IMR-90 (cell line): ENCODE measurements around the gene SYNGR1. TPM values are rescaled to one million over a fixed set of nuclear protein-coding genes. Genes with fewer than 3 reads are reported as not detected.

Experiments
- ATAC-seq: fragments of 200-7000 bp; cut with Tn5 transposase; 2 replicates; pipeline ENCODE4 v1.9.1; 2020; ENCODE audit warnings: low read depth, mild to moderate bottlenecking, moderate library complexity
- BruUV-seq: library from RNA; stranded (reverse); fragments of 400-500 nt; replicated peaks from 2 replicates; lab custom pipeline; 2021; lab: Mats Ljungman, UMichigan
- CTCF ChIA-PET: fragments of 300-600 bp; formaldehyde crosslinking; extraction: SDS; loops from one replicate; lab custom pipeline; 2021; ENCODE audit warnings: antibody characterized with exemption; lab: Yijun Ruan, JAX
- POLR2A ChIA-PET: fragments of 300-600 bp; sonication (Branson Sonifier 250); formaldehyde crosslinking; loops from one replicate; lab custom pipeline; 2022; ENCODE audit warnings: antibody characterized with exemption; ENCODE audit not compliant: unreplicated experiment; lab: Charles Lee
- DNase-seq: peaks from one replicate; pipeline ENCODE4 v3.0.0; 2013
- H2AFZ ChIP-seq: replicated peaks from 2 replicates; pipeline ENCODE3; 2013; ENCODE audit warnings: low read length, mild to moderate bottlenecking; ENCODE audit not compliant: poor library complexity
- H2AK5ac ChIP-seq: 2 replicates; pipeline ENCODE4 v1.6.1; 2013; ENCODE audit warnings: low read depth, low read length, inconsistent platforms
- H2AK9ac ChIP-seq: replicated peaks from 2 replicates; pipeline ENCODE3; 2013; ENCODE audit warnings: mild to moderate bottlenecking, low read depth, low read length, moderate library complexity; ENCODE audit not compliant: poor library complexity
- H2BK120ac ChIP-seq: 2 replicates; pipeline ENCODE4 v1.6.1; 2013; ENCODE audit warnings: low read depth, low read length, inconsistent platforms
- H2BK15ac ChIP-seq: 3 replicates; pipeline ENCODE4 v1.6.1; 2013; ENCODE audit warnings: low read depth, low read length, inconsistent platforms
- H2BK20ac ChIP-seq: 2 replicates; pipeline ENCODE4 v1.6.1; 2013; ENCODE audit warnings: low read depth, mild to moderate bottlenecking, inconsistent platforms, low read length, moderate library complexity
- H2BK5ac ChIP-seq: 2 replicates; pipeline ENCODE4 v1.6.1; 2013; ENCODE audit warnings: mild to moderate bottlenecking, low read depth, low read length, inconsistent platforms; ENCODE audit not compliant: poor library complexity, severe bottlenecking
- H3K14ac ChIP-seq: replicated peaks from 2 replicates; pipeline ENCODE4 v1.6.1; 2013; ENCODE audit warnings: low read depth, low read length, inconsistent platforms
- H3K18ac ChIP-seq: 2 replicates; pipeline ENCODE4 v1.6.1; 2013; ENCODE audit warnings: low read depth, low read length, control low read depth
- H3K23ac ChIP-seq: 2 replicates; pipeline ENCODE4 v1.6.1; 2013; ENCODE audit warnings: low read depth, low read length, inconsistent platforms
- H3K27ac ChIP-seq: 2 replicates; pipeline ENCODE4 v1.5.1; 2013; ENCODE audit warnings: mild to moderate bottlenecking, control low read depth, low read length; ENCODE audit not compliant: insufficient read depth
- H3K27me3 ChIP-seq: 2 replicates; pipeline ENCODE4 v1.6.1; 2013; ENCODE audit warnings: low read length; ENCODE audit not compliant: control insufficient read depth, insufficient read depth
- H3K36me3 ChIP-seq: 2 replicates; pipeline ENCODE4 v1.6.1; 2013; ENCODE audit warnings: low read length, mixed read lengths; ENCODE audit not compliant: control insufficient read depth, insufficient read depth
- H3K4ac ChIP-seq: 2 replicates; pipeline ENCODE4 v1.6.1; 2013; ENCODE audit warnings: low read depth, low read length, inconsistent platforms
- H3K4me1 ChIP-seq: 2 replicates; pipeline ENCODE4 v1.6.1; 2013; ENCODE audit warnings: low read length, mixed read lengths; ENCODE audit not compliant: control insufficient read depth, insufficient read depth
- H3K4me2 ChIP-seq: 2 replicates; pipeline ENCODE4 v1.6.1; 2013; ENCODE audit warnings: low read depth, mild to moderate bottlenecking, control low read depth, low read length, moderate library complexity
- H3K4me3 ChIP-seq: 2 replicates; pipeline ENCODE4 v1.5.1; 2013; ENCODE audit warnings: low read depth, mild to moderate bottlenecking, control low read depth, low read length, moderate library complexity; ENCODE audit not compliant: insufficient read depth
- H3K56ac ChIP-seq: 2 replicates; pipeline ENCODE4 v1.6.1; 2013; ENCODE audit warnings: low read length, inconsistent platforms; ENCODE audit not compliant: insufficient read depth; ENCODE audit errors: extremely low read depth
- H3K79me1 ChIP-seq, 2 experiments: 2 replicates each; pipeline ENCODE4 v1.6.1; 2013; ENCODE audit warnings: low read length in 2 of 2, inconsistent platforms in 1 of 2, low read depth in 1 of 2
- H3K9ac ChIP-seq: 2 replicates; pipeline ENCODE4 v1.6.1; 2013; ENCODE audit warnings: low read depth, low read length, control low read depth
- H3K9me1 ChIP-seq: 2 replicates; pipeline ENCODE4 v1.6.1; 2013; ENCODE audit warnings: low read length, inconsistent platforms; ENCODE audit not compliant: insufficient read depth
- H3K9me3 ChIP-seq: 2 replicates; pipeline ENCODE4 v1.6.1; 2013; ENCODE audit warnings: low read length; ENCODE audit not compliant: control insufficient read depth, insufficient read depth
- H4K20me1 ChIP-seq: 2 replicates; pipeline ENCODE4 v1.6.1; 2013; ENCODE audit warnings: low read length, inconsistent platforms; ENCODE audit not compliant: insufficient read depth
- H4K5ac ChIP-seq: 2 replicates; pipeline ENCODE4 v1.6.1; 2013; ENCODE audit warnings: mild to moderate bottlenecking, low read depth, low read length, control low read depth
- H4K8ac ChIP-seq, 2 experiments: 2 replicates each; pipeline ENCODE4 v1.6.1; 2013; ENCODE audit warnings: low read depth in 2 of 2, low read length in 2 of 2, control low read depth in 1 of 2, inconsistent platforms in 1 of 2
- H4K91ac ChIP-seq: 2 replicates; pipeline ENCODE4 v1.6.1; 2013; ENCODE audit warnings: low read depth, low read length, inconsistent platforms; ENCODE audit not compliant: insufficient read depth
- CEBPB ChIP-seq: IDR thresholded peaks from 2 replicates; pipeline ENCODE4 v1.6.1; 2012; ENCODE audit warnings: low read depth, low read length, improper control_type of control experiment
- CHD1 ChIP-seq: IDR thresholded peaks from 2 replicates; pipeline ENCODE4 v1.6.1; 2012; ENCODE audit warnings: low read depth, low read length, improper control_type of control experiment
- CTCF ChIP-seq: conservative IDR thresholded peaks from 2 replicates; pipeline ENCODE4 v1.5.1; 2012; ENCODE audit warnings: mild to moderate bottlenecking, low read depth, low read length, improper control_type of control experiment
- MXI1 ChIP-seq: IDR thresholded peaks from 2 replicates; pipeline ENCODE4 v1.6.1; 2012; ENCODE audit warnings: low read depth, mild to moderate bottlenecking, low read length, moderate library complexity, borderline replicate concordance
- RAD21 ChIP-seq: IDR thresholded peaks from 2 replicates; pipeline ENCODE4 v1.6.1; 2012; ENCODE audit warnings: low read length, improper control_type of control experiment
- RFX5 ChIP-seq: IDR thresholded peaks from 2 replicates; pipeline ENCODE4 v1.8.0; 2012; ENCODE audit warnings: low read depth, mild to moderate bottlenecking, low read length, moderate library complexity
- SMC3 ChIP-seq: fragments of 150-350 bp; IDR thresholded peaks from 2 replicates; pipeline ENCODE4 v1.6.1; 2016; ENCODE audit warnings: low read depth, mild to moderate bottlenecking, antibody characterized with exemption, low read length, moderate library complexity
- whole genome bisulfite sequencing, 2 experiments: methylation state at CpG; one replicate each; pipeline versions ENCODE4 v1.1.5 to v1.1.7; 2013; ENCODE audit warnings: missing lambda C conversion rate in 2 of 2; ENCODE audit not compliant: insufficient read length in 1 of 2; ENCODE audit errors: extremely low coverage in 2 of 2; 5-methylcytosine and 5-hydroxymethylcytosine counted together
- dilution Hi-C: fragments of 300-500 bp; cut with HindIII; formaldehyde crosslinking; loops from one replicate; pipeline ENCODE4 v1.14.3; 2018; ENCODE audit warnings: low sequenced_read_pairs; ENCODE audit not compliant: unreplicated experiment
- in situ Hi-C: fragments of 300-500 bp; cut with MboI; formaldehyde crosslinking; loops from 3 replicates; pipeline ENCODE4 v1.14.3; 2019; ENCODE audit warnings: low sequenced_read_pairs, inconsistent platforms, mixed read lengths
- intact Hi-C: fragments of 100-400 bp; cut with micrococcal nuclease; formaldehyde crosslinking; loops from 2 replicates; pipeline ENCODE4 v1.10.0; 2022
- polyA plus RNA-seq, 3 experiments: library from polyadenylated mRNA; depleted of rRNA; stranded (reverse); fragments of >200 nt; gene quantifications; 2 replicates each; pipeline ENCODE4 v1.2.3, GENCODE V29; 2012; ENCODE audit warnings: low replicate concordance in 1 of 3
- total RNA-seq: library from RNA; depleted of rRNA; stranded (reverse); fragments of >200 nt; gene quantifications from 2 replicates; pipeline ENCODE4 v1.2.3, GENCODE V29; 2012

SYNGR1 gene
- total and polyA plus RNA-seq, 2 of the 4 experiments (the other 2 are of a cell fraction), result 6.3 to 81.5 TPM

- Histone ChIP-seq H3K23ac (no peak overlapping the region), H4K91ac (no peak overlapping the region), H4K5ac (no peak overlapping the region), H3K27ac (no peak overlapping the region), H3K9me1 (peaks cover 4% of the 10 kb centered on the region; the same call in 1 of the 2 replicates), H3K27me3 (no peaks in the 10 kb centered on the region), H3K4me2 (no peak overlapping the region), H4K8ac (no peak overlapping the region), H2BK5ac (no peak overlapping the region), H2AFZ (no peak overlapping the region), H3K36me3 (peaks cover 14% of the 10 kb centered on the region), H2AK9ac (no peak overlapping the region), H2AK5ac (no peak overlapping the region), H4K20me1 (peaks cover 4% of the 10 kb centered on the region; the same call in 1 of the 2 replicates), H3K18ac (no peak overlapping the region), H3K9me3 (no peaks in the 10 kb centered on the region), H3K79me1 (no peaks in the 10 kb centered on the region; a peak in 1 of 4 replicates), H2BK15ac (no peak overlapping the region), H3K9ac (no peak overlapping the region), H3K14ac (no peak overlapping the region), H3K4ac (no peak overlapping the region), H3K4me3 (no peak overlapping the region), H2BK20ac (no peak overlapping the region), H2BK120ac (no peak overlapping the region), H3K56ac (no peak overlapping the region), H3K4me1 (peaks cover 11% of the 10 kb centered on the region)
- ChIA-PET POLR2A (no interaction called here), CTCF (no interaction called here)
- BruUV-seq, result no TSS peak
- ATAC-seq (no peak), DNase-seq (no peak)
- in situ Hi-C loops (loop anchor here (10.0 kb wide), 1 partner anchor 438 kb away; no protein-coding TSS in a partner anchor), dilution Hi-C loops (no loop called here), intact Hi-C loops (no loop called here)
- 100% methylated on average over 1 of the region's 2 CpGs; no CpG with 5 or more reads in 1 of the 2 experiments for WGBS, 2 experiments
- TF ChIP-seq CEBPB, result peak; percentile 53; the same call in 1 of the 2 replicates
- no peak for TF ChIP-seq CHD1
- no peak for TF ChIP-seq RAD21
- TF ChIP-seq RFX5, result no peak
- TF ChIP-seq MXI1, result no peak
- TF ChIP-seq SMC3, result no peak
- TF ChIP-seq CTCF, result no peak
Measured at GRCh38 chr22:39302431-39302960, 47.3 kb upstream of the SYNGR1 start.
